HL-60 (cell line): ENCODE data around the gene DNAAF3.

Experiments
- DNase-seq, 2 experiments: peaks; one replicate each; pipeline ENCODE4 v3.0.0-alpha.2; 2010 to 2020; ENCODE audit warnings: low read depth in 1 of 2, low spot score in 1 of 2
- H3K27ac ChIP-seq: fragments of 250-450 bp; sonication (Bioruptor Pico); replicated peaks from 2 replicates; pipeline ENCODE4 v1.5.1; 2020; ENCODE audit warnings: mild to moderate bottlenecking, moderate library complexity
- H3K27me3 ChIP-seq: fragments of 250-450 bp; sonication (Bioruptor Pico); 2 replicates; pipeline ENCODE4 v1.5.1; 2021; ENCODE audit warnings: mild to moderate bottlenecking, moderate library complexity; ENCODE audit not compliant: insufficient read depth, poor library complexity, severe bottlenecking
- H3K4me3 ChIP-seq: replicated peaks from 2 replicates; pipeline ENCODE4 v1.5.1; 2011; ENCODE audit warnings: mild to moderate bottlenecking, control low read depth, low read length; ENCODE audit not compliant: insufficient read depth
- GABPA ChIP-seq: IDR thresholded peaks from 2 replicates; pipeline ENCODE4 v1.6.1; 2012; ENCODE audit warnings: low read depth
- POLR2AphosphoS5 ChIP-seq: IDR thresholded peaks from 2 replicates; pipeline ENCODE4 v1.6.1; 2012; ENCODE audit warnings: low read depth
- SPI1 ChIP-seq: IDR thresholded peaks from 2 replicates; pipeline ENCODE4 v1.6.1; 2012; ENCODE audit warnings: low read depth, mild to moderate bottlenecking, borderline replicate concordance
- long read RNA-seq: library from polyadenylated mRNA; unstranded; transcript quantifications from one replicate; pipeline ENCODE4 v2.0.0, GENCODE V29; 2020
- TF ChIP-seq, protein P1 (sequence below): IDR thresholded peaks from 2 replicates; pipeline ENCODE4 v1.6.1; 2012; ENCODE audit warnings: low read depth; ENCODE audit not compliant: insufficient replicate concordance
- TF ChIP-seq, protein P2 (sequence below): IDR thresholded peaks from one replicate; pipeline ENCODE4 v1.5.1; 2011; ENCODE audit warnings: low read length, control low read depth, inconsistent platforms; ENCODE audit not compliant: insufficient read depth

DNAAF3 gene
- long read RNA-seq, transcript DNAAF3-216 (4 exons, 1,020 nt) = major isoform, 5 of 32 reads
- long read RNA-seq, partial matches to known transcripts = 22 of 32 reads
- long read RNA-seq, other reads (novel, unspliced or antisense) = 1 of 32 reads

DNA sequence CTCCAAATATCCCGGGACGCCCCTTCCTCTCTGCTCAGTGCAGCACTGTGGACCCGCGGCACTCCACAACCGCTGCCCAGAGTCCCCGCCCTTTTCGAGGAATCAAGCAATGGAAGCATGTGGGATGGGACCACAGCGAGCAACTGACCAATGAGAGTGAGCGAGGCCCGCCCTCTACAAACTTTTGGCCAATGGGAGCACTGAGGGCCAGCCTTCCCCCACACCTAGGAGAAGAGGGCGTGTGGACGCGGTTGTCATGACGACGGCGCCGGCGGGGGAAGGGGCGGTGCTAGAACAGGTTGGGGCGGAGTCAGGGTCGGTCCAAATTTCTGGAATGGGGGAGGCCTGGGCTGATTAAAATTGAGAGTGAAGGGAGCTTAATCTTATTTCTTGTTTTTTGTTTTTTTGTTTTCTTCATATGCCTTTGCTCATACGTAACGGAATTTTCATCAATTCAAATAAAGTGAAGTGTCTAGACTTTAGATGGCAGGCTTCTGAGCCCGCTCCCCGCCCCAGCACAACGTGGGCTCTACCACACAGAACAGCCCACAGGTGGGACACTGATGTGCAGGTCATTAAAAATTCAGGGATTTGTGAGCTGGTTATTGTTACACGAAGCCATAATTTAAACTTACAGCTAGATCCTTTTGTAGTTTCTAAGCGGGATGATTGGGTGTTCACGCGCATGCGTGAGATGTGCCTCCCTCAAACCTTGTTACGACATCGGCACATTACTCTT is at the start of gene DNAAF3:
TSS of gene DNAAF3 (minus strand) at position 84 of the 739 bp plus-strand sequence. CDS start 200 bp downstream, outside the sequence.
- peak within 1 kb of the TSS; percentile 51 for H3K27ac ChIP-seq
- H3K27me3 ChIP-seq = peaks cover 11% of the 10 kb centered on the region
- peak within 1 kb of the TSS; percentile 53 for H3K4me3 ChIP-seq

DNA sequence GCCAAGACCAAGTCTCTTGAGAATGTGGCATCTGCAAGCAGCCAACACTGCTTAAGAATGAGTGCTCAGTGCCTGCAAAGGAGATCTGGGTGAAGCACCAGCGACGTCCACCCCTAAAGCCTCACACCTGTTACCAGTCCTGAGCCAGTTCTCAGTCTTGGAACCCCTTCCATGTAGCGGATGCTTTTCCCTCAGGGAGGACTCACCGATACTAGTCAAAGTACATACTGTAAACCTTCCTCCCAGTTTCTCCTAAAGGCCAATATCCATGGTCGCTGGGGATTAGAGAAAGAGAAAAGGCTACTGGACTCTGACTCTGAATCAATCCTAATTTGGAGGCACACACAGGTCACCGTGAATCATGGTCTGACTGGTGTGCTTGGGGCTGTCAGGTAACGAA is 47.1 kb upstream of the DNAAF3 start:
- Histone ChIP-seq H3K27me3 (no peaks in the 10 kb centered on the region), H3K4me3 (no peak overlapping the region), H3K27ac (no peak overlapping the region)
- DNase-seq = no peak
- no peak for TF ChIP-seq POLR2AphosphoS5
- TF ChIP-seq, protein P1, sequence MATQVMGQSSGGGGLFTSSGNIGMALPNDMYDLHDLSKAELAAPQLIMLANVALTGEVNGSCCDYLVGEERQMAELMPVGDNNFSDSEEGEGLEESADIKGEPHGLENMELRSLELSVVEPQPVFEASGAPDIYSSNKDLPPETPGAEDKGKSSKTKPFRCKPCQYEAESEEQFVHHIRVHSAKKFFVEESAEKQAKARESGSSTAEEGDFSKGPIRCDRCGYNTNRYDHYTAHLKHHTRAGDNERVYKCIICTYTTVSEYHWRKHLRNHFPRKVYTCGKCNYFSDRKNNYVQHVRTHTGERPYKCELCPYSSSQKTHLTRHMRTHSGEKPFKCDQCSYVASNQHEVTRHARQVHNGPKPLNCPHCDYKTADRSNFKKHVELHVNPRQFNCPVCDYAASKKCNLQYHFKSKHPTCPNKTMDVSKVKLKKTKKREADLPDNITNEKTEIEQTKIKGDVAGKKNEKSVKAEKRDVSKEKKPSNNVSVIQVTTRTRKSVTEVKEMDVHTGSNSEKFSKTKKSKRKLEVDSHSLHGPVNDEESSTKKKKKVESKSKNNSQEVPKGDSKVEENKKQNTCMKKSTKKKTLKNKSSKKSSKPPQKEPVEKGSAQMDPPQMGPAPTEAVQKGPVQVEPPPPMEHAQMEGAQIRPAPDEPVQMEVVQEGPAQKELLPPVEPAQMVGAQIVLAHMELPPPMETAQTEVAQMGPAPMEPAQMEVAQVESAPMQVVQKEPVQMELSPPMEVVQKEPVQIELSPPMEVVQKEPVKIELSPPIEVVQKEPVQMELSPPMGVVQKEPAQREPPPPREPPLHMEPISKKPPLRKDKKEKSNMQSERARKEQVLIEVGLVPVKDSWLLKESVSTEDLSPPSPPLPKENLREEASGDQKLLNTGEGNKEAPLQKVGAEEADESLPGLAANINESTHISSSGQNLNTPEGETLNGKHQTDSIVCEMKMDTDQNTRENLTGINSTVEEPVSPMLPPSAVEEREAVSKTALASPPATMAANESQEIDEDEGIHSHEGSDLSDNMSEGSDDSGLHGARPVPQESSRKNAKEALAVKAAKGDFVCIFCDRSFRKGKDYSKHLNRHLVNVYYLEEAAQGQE = no peak
- no peak for TF ChIP-seq SPI1
- TF ChIP-seq GABPA = no peak
- TF ChIP-seq, protein P2, sequence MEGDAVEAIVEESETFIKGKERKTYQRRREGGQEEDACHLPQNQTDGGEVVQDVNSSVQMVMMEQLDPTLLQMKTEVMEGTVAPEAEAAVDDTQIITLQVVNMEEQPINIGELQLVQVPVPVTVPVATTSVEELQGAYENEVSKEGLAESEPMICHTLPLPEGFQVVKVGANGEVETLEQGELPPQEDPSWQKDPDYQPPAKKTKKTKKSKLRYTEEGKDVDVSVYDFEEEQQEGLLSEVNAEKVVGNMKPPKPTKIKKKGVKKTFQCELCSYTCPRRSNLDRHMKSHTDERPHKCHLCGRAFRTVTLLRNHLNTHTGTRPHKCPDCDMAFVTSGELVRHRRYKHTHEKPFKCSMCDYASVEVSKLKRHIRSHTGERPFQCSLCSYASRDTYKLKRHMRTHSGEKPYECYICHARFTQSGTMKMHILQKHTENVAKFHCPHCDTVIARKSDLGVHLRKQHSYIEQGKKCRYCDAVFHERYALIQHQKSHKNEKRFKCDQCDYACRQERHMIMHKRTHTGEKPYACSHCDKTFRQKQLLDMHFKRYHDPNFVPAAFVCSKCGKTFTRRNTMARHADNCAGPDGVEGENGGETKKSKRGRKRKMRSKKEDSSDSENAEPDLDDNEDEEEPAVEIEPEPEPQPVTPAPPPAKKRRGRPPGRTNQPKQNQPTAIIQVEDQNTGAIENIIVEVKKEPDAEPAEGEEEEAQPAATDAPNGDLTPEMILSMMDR = no peak

More for the DNA sequence above, at the start of gene DNAAF3:
- TF ChIP-seq GABPA (no peak), POLR2AphosphoS5 (no peak), SPI1 (no peak)
- TF ChIP-seq, protein P2 = no peak
- TF ChIP-seq, protein P1 = no peak
- peak; percentile 93 to 95 for DNase-seq

DNA sequence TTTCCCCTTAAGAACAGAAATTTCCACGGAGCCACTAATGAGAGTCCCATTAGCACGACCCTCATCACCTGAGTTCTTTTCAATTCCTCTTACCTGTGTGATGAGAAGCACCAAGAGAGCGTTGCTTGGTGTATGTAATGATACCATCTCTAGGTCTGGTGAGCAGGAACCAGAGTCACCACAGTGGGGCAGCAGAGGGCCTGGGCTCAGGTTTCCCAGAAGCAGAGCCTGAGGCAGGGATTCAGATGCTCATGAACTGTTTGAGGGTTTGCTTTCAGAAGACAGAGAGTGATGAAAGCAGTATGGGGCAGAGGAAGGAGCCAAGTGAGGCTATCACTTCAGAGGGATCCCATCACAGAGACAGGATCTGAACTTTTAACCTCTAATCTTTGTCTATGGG is 46.0 kb upstream of the DNAAF3 start:
- DNase-seq = peak in 1 of 2 experiments; percentile 25
- H3K27me3 ChIP-seq = no peaks in the 10 kb centered on the region
- TF ChIP-seq SPI1 = no peak
- TF ChIP-seq, protein P2 = peak; percentile 13
- H3K4me3 ChIP-seq = no peak overlapping the region
- H3K27ac ChIP-seq = no peak overlapping the region
